H9 (cell line): Measurements from ENCODE around the gene GALNT9. TPM values are rescaled to one million over a fixed set of nuclear protein-coding genes. Genes with fewer than 3 reads are reported as not detected.

Experiments
- DNase-seq: peaks from one replicate; pipeline ENCODE4 v3.0.0-alpha.2; 2017
- H2AFZ ChIP-seq: one replicate; pipeline ENCODE4 v1.6.1; 2013; ENCODE audit warnings: mild to moderate bottlenecking, low read length, control low read depth, moderate library complexity
- H2AK5ac ChIP-seq: 2 replicates; pipeline ENCODE4 v1.6.1; 2013; ENCODE audit warnings: low read length, control low read depth, mixed read lengths; ENCODE audit not compliant: insufficient read length
- H2BK120ac ChIP-seq: one replicate; pipeline ENCODE4 v1.6.1; 2013; ENCODE audit warnings: low read depth, mild to moderate bottlenecking, low read length, control low read depth, inconsistent platforms; ENCODE audit not compliant: poor library complexity, severe bottlenecking
- H2BK12ac ChIP-seq: 2 replicates; pipeline ENCODE4 v1.6.1; 2013; ENCODE audit warnings: low read length, control low read depth, mixed read lengths, low read depth; ENCODE audit not compliant: insufficient read length
- H2BK15ac ChIP-seq: 2 replicates; pipeline ENCODE4 v1.6.1; 2013; ENCODE audit warnings: low read depth, low read length, control low read depth
- H2BK20ac ChIP-seq: one replicate; pipeline ENCODE4 v1.6.1; 2013; ENCODE audit warnings: low read depth, mild to moderate bottlenecking, low read length, control low read depth, inconsistent platforms; ENCODE audit not compliant: poor library complexity, severe bottlenecking
- H2BK5ac ChIP-seq: 2 replicates; pipeline ENCODE4 v1.6.1; 2013; ENCODE audit warnings: low read length, control low read depth, mixed read lengths; ENCODE audit not compliant: insufficient read length
- H3K14ac ChIP-seq: 2 replicates; pipeline ENCODE4 v1.6.1; 2013; ENCODE audit warnings: low read length, control low read depth; ENCODE audit not compliant: insufficient read depth
- H3K18ac ChIP-seq: 2 replicates; pipeline ENCODE4 v1.6.1; 2013; ENCODE audit warnings: low read depth, mild to moderate bottlenecking, mixed read lengths, low read length, control low read depth; ENCODE audit not compliant: insufficient read length
- H3K23ac ChIP-seq: 2 replicates; pipeline ENCODE4 v1.6.1; 2013; ENCODE audit warnings: low read length, control low read depth, mixed read lengths, low read depth; ENCODE audit not compliant: insufficient read length
- H3K23me2 ChIP-seq: 2 replicates; pipeline ENCODE4 v1.6.1; 2013; ENCODE audit warnings: low read depth, mild to moderate bottlenecking, mixed read lengths, low read length, control low read depth; ENCODE audit not compliant: insufficient read length, poor library complexity, severe bottlenecking
- H3K27ac ChIP-seq: 2 replicates; pipeline ENCODE4 v1.5.1; 2013; ENCODE audit warnings: low read length, control low read depth, mixed read lengths, low read depth; ENCODE audit not compliant: insufficient read length
- H3K27me3 ChIP-seq: 2 replicates; pipeline ENCODE4 v1.6.1; 2013; ENCODE audit warnings: low read length, control low read depth, inconsistent platforms; ENCODE audit not compliant: insufficient read depth
- H3K4ac ChIP-seq: 2 replicates; pipeline ENCODE4 v1.6.1; 2013; ENCODE audit warnings: low read depth, mild to moderate bottlenecking, control low read depth, inconsistent platforms, low read length, moderate library complexity
- H3K4me1 ChIP-seq: 2 replicates; pipeline ENCODE4 v1.6.1; 2013; ENCODE audit warnings: low read length, control low read depth, inconsistent platforms; ENCODE audit not compliant: insufficient read depth
- H3K4me2 ChIP-seq: 2 replicates; pipeline ENCODE4 v1.6.1; 2013; ENCODE audit warnings: low read length, control low read depth, mixed read lengths; ENCODE audit not compliant: insufficient read length, insufficient read depth
- H3K56ac ChIP-seq: 2 replicates; pipeline ENCODE4 v1.6.1; 2013; ENCODE audit warnings: low read depth, mild to moderate bottlenecking, mixed read lengths, low read length, control low read depth; ENCODE audit not compliant: insufficient read length
- H3K79me1 ChIP-seq: 2 replicates; pipeline ENCODE4 v1.6.1; 2013; ENCODE audit warnings: low read depth, mild to moderate bottlenecking, moderate library complexity, low read length, control low read depth, inconsistent platforms; ENCODE audit not compliant: insufficient read depth, poor library complexity, severe bottlenecking
- H3K79me2 ChIP-seq: 2 replicates; pipeline ENCODE4 v1.6.1; 2013; ENCODE audit warnings: low read length, control low read depth, inconsistent platforms; ENCODE audit not compliant: insufficient read depth
- H3K9ac ChIP-seq: 2 replicates; pipeline ENCODE4 v1.6.1; 2013; ENCODE audit warnings: low read length, control low read depth, mixed read lengths; ENCODE audit not compliant: insufficient read length; ENCODE audit errors: extremely low read depth
- H3K9me3 ChIP-seq: one replicate; pipeline ENCODE4 v1.6.1; 2013; ENCODE audit warnings: low read depth, low read length, inconsistent platforms; ENCODE audit not compliant: control insufficient read depth
- H3T11ph ChIP-seq: one replicate; pipeline ENCODE4 v1.6.1; 2013; ENCODE audit warnings: mild to moderate bottlenecking, low read length, control low read depth, inconsistent platforms
- H4K20me1 ChIP-seq: one replicate; pipeline ENCODE4 v1.6.1; 2013; ENCODE audit not compliant: control insufficient read depth, insufficient read length, insufficient read depth
- H4K5ac ChIP-seq: 2 replicates; pipeline ENCODE4 v1.6.1; 2013; ENCODE audit warnings: low read depth, mild to moderate bottlenecking, mixed read lengths, low read length, control low read depth; ENCODE audit not compliant: insufficient read length
- H4K8ac ChIP-seq: replicated peaks from 2 replicates; pipeline ENCODE4 v1.6.1; 2013; ENCODE audit warnings: low read length, control low read depth, mixed read lengths, low read depth; ENCODE audit not compliant: insufficient read length
- H4K91ac ChIP-seq: 2 replicates; pipeline ENCODE4 v1.6.1; 2013; ENCODE audit warnings: low read depth, mild to moderate bottlenecking, moderate library complexity, mixed read lengths, low read length, control low read depth; ENCODE audit not compliant: insufficient read length
- H3K27ac Mint-ChIP-seq, 3 experiments: 2 replicates in 2 of 3; 3 replicates in 1 of 3; pipeline ENCODE4 v1.8.0; 2020 to 2021; ENCODE audit warnings: mixed read lengths in 3 of 3, mild to moderate bottlenecking in 1 of 3, moderate library complexity in 1 of 3
- H3K27me3 Mint-ChIP-seq: 2 replicates; pipeline ENCODE4 v1.8.0; 2021; ENCODE audit warnings: low read depth, mild to moderate bottlenecking, moderate library complexity, mixed read lengths
- H3K36me3 Mint-ChIP-seq, 3 experiments: 2 replicates in 2 of 3; 3 replicates in 1 of 3; pipeline ENCODE4 v1.8.0; 2020 to 2021; ENCODE audit warnings: low read depth in 3 of 3, mixed read lengths in 3 of 3; ENCODE audit not compliant: insufficient read depth in 1 of 3
- H3K4me1 Mint-ChIP-seq, 2 experiments: 2 replicates each; pipeline ENCODE4 v1.8.0; 2020; ENCODE audit warnings: mixed read lengths in 2 of 2
- H3K4me3 Mint-ChIP-seq, 2 experiments: 2 replicates in 1 of 2; 3 replicates in 1 of 2; pipeline ENCODE4 v1.8.0; 2020 to 2021; ENCODE audit warnings: mild to moderate bottlenecking in 2 of 2, mixed read lengths in 2 of 2, moderate library complexity in 1 of 2
- H3K9me3 Mint-ChIP-seq, 2 experiments: 2 replicates in 1 of 2; 3 replicates in 1 of 2; pipeline ENCODE4 v1.8.0; 2020; ENCODE audit warnings: mild to moderate bottlenecking in 2 of 2, mixed read lengths in 2 of 2, moderate library complexity in 1 of 2
- WGBS: extraction: QIAGEN DNeasy Blood & Tissue Kit; methylation state at CpG from one replicate; pipeline ENCODE4 v1.1.7; 2013; ENCODE audit warnings: missing lambda C conversion rate, low lambda C conversion rate, mixed read lengths; ENCODE audit not compliant: insufficient read length; ENCODE audit errors: extremely low coverage; 5-methylcytosine and 5-hydroxymethylcytosine counted together
- total RNA-seq: library from RNA; stranded (reverse); gene quantifications from 2 replicates; pipeline ENCODE4 v1.2.1, GENCODE V29; 2021
- TF ChIP-seq, protein P1 (sequence below): fragments of 200-600 bp; sonication (generic); conservative IDR thresholded peaks from 3 replicates; pipeline ENCODE4 v1.8.0; 2021; ENCODE audit warnings: antibody characterized with exemption, mild to moderate bottlenecking

GALNT9 gene
- total RNA-seq, 1 experiment from 2014 or later = 0.35 TPM

DNA sequence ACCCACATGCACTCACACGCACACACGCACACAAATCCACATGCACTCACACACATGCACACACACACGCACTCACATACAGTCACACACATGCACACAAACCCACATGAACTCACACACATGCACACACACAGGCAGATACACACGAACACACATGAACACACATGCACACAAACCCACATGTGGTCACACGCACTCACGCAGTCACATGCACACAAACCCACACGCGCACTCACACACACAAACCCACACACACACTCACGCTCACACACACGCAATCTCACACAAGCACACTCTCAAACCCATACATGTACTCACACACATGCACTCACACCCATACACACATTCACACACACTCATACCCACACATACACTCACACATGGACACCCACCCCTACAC lies 61.5 kb downstream of the GALNT9 start:
- H3K9ac ChIP-seq = no peak overlapping the region
- H4K91ac ChIP-seq = no peak overlapping the region
- H3K18ac ChIP-seq = no peak overlapping the region
- H2BK20ac ChIP-seq = no peak overlapping the region
- Mint-ChIP-seq H3K27ac (no peak overlapping the region), H3K27me3 (peaks cover 29% of the 10 kb centered on the region), H3K4me3 (no peak overlapping the region), H3K36me3 (no peaks in the 10 kb centered on the region), H3K9me3 (no peaks in the 10 kb centered on the region), H3K4me1 (no peaks in the 10 kb centered on the region)
- no peaks in the 10 kb centered on the region for H3K79me2 ChIP-seq
- H4K20me1 ChIP-seq = peaks cover 5% of the 10 kb centered on the region
- no peak overlapping the region for H3K23ac ChIP-seq
- no peak overlapping the region for H2AFZ ChIP-seq
- WGBS = 100% methylated on average over 4 of the region's 10 CpGs
- no peak for DNase-seq
- no peaks in the 10 kb centered on the region; the same call in 1 of the 2 replicates for H3K27me3 ChIP-seq
- no peak overlapping the region for H3K4me2 ChIP-seq
- no peak overlapping the region for H2BK15ac ChIP-seq
- no peaks in the 10 kb centered on the region for H3K23me2 ChIP-seq
- H4K8ac ChIP-seq = no peak overlapping the region
- H4K5ac ChIP-seq = no peak overlapping the region
- no peaks in the 10 kb centered on the region for H3K79me1 ChIP-seq
- no peak overlapping the region for H2BK5ac ChIP-seq
- no peak overlapping the region for H2BK120ac ChIP-seq
- no peak overlapping the region for H3K14ac ChIP-seq
- H3K9me3 ChIP-seq = no peaks in the 10 kb centered on the region
- H2BK12ac ChIP-seq = no peak overlapping the region
- no peak overlapping the region for H2AK5ac ChIP-seq
- H3K56ac ChIP-seq = no peak overlapping the region
- TF ChIP-seq, protein P1, sequence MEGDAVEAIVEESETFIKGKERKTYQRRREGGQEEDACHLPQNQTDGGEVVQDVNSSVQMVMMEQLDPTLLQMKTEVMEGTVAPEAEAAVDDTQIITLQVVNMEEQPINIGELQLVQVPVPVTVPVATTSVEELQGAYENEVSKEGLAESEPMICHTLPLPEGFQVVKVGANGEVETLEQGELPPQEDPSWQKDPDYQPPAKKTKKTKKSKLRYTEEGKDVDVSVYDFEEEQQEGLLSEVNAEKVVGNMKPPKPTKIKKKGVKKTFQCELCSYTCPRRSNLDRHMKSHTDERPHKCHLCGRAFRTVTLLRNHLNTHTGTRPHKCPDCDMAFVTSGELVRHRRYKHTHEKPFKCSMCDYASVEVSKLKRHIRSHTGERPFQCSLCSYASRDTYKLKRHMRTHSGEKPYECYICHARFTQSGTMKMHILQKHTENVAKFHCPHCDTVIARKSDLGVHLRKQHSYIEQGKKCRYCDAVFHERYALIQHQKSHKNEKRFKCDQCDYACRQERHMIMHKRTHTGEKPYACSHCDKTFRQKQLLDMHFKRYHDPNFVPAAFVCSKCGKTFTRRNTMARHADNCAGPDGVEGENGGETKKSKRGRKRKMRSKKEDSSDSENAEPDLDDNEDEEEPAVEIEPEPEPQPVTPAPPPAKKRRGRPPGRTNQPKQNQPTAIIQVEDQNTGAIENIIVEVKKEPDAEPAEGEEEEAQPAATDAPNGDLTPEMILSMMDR = no peak
- H3K4me1 ChIP-seq = no peaks in the 10 kb centered on the region
- no peak overlapping the region for H3K27ac ChIP-seq
- no peak overlapping the region for H3T11ph ChIP-seq
- H3K4ac ChIP-seq = no peak overlapping the region
